GM23338 (cell line): ENCODE results near the gene STK24.

Experiments used
- CTCF ChIP-seq, 2 experiments: fragments of 200-600 bp in 1 of 2; sonication (generic) in 1 of 2; conservative IDR thresholded peaks; 2 replicates each; pipeline versions ENCODE4 v1.5.1 to v1.6.1; 2016 to 2017; ENCODE audit warnings: antibody characterized with exemption in 2 of 2, low read depth in 2 of 2, mild to moderate bottlenecking in 2 of 2, moderate library complexity in 1 of 2
- EZH2 ChIP-seq: fragments of 200-600 bp; sonication (generic); IDR thresholded peaks from one replicate; pipeline ENCODE4 v1.8.0; 2017; ENCODE audit warnings: antibody characterized with exemption, mild to moderate bottlenecking, low read depth; ENCODE audit not compliant: unreplicated experiment
- EZH2phosphoT487 ChIP-seq: fragments of 200-600 bp; sonication (generic); IDR thresholded peaks from one replicate; pipeline ENCODE4 v1.8.1; 2018; ENCODE audit warnings: antibody characterized with exemption; ENCODE audit not compliant: unreplicated experiment

- TF ChIP-seq CTCF (conservative IDR thresholded peaks at IDR 0.05; ENCODE audit: low read depth in 2 of 2) (no peak), EZH2 (no peak), EZH2phosphoT487 (no peak)
Observed at GRCh38 chr13:98432638-98433037, 144.3 kb downstream of the STK24 start.
